ENCODE data around the gene RHOG.

DNA sequence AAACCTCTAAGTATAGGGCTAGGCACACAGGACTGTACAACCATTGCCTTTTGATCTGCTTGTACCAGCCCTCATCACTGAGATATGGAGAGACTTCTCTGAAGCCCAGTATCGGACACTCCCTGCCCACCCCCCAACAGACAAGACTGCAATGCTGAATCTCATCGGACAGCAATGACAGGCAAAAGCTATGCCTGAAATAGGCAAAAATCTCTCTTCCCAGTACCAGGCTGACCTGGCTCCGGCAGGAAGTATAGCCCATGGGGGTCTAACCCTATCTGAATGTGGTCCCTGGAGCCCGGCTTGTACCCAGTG lies 6.5 kb downstream of the RHOG start:
- TF ChIP-seq EZH2 (IDR thresholded peaks at IDR 0.05; ENCODE audit: borderline replicate concordance): no peak
- TF ChIP-seq, protein P1, sequence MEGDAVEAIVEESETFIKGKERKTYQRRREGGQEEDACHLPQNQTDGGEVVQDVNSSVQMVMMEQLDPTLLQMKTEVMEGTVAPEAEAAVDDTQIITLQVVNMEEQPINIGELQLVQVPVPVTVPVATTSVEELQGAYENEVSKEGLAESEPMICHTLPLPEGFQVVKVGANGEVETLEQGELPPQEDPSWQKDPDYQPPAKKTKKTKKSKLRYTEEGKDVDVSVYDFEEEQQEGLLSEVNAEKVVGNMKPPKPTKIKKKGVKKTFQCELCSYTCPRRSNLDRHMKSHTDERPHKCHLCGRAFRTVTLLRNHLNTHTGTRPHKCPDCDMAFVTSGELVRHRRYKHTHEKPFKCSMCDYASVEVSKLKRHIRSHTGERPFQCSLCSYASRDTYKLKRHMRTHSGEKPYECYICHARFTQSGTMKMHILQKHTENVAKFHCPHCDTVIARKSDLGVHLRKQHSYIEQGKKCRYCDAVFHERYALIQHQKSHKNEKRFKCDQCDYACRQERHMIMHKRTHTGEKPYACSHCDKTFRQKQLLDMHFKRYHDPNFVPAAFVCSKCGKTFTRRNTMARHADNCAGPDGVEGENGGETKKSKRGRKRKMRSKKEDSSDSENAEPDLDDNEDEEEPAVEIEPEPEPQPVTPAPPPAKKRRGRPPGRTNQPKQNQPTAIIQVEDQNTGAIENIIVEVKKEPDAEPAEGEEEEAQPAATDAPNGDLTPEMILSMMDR (IDR thresholded peaks at IDR 0.05; ENCODE audit: poor library complexity): no peak
- TF ChIP-seq EZH2phosphoT487 (IDR thresholded peaks at IDR 0.05; ENCODE audit: low read depth, severe bottlenecking, unreplicated experiment): no peak
